ENCODE measurements around the gene DNAJC13. TPM values are rescaled to one million over a fixed set of nuclear protein-coding genes. Genes with fewer than 3 reads are reported as not detected.
"Not testable (repeated sequence)": the region's sequence is repeated elsewhere in the genome, so short reads cannot be mapped to it uniquely, and the experiment has no call there.

The DNAJC13 gene, protein sequence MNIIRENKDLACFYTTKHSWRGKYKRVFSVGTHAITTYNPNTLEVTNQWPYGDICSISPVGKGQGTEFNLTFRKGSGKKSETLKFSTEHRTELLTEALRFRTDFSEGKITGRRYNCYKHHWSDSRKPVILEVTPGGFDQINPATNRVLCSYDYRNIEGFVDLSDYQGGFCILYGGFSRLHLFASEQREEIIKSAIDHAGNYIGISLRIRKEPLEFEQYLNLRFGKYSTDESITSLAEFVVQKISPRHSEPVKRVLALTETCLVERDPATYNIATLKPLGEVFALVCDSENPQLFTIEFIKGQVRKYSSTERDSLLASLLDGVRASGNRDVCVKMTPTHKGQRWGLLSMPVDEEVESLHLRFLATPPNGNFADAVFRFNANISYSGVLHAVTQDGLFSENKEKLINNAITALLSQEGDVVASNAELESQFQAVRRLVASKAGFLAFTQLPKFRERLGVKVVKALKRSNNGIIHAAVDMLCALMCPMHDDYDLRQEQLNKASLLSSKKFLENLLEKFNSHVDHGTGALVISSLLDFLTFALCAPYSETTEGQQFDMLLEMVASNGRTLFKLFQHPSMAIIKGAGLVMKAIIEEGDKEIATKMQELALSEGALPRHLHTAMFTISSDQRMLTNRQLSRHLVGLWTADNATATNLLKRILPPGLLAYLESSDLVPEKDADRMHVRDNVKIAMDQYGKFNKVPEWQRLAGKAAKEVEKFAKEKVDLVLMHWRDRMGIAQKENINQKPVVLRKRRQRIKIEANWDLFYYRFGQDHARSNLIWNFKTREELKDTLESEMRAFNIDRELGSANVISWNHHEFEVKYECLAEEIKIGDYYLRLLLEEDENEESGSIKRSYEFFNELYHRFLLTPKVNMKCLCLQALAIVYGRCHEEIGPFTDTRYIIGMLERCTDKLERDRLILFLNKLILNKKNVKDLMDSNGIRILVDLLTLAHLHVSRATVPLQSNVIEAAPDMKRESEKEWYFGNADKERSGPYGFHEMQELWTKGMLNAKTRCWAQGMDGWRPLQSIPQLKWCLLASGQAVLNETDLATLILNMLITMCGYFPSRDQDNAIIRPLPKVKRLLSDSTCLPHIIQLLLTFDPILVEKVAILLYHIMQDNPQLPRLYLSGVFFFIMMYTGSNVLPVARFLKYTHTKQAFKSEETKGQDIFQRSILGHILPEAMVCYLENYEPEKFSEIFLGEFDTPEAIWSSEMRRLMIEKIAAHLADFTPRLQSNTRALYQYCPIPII (N-terminal part only)
- total RNA-seq = 52.3 and 55.4 TPM in 2 replicates
- polyA plus RNA-seq = 13.1 and 15.1 TPM in 2 replicates

DNA sequence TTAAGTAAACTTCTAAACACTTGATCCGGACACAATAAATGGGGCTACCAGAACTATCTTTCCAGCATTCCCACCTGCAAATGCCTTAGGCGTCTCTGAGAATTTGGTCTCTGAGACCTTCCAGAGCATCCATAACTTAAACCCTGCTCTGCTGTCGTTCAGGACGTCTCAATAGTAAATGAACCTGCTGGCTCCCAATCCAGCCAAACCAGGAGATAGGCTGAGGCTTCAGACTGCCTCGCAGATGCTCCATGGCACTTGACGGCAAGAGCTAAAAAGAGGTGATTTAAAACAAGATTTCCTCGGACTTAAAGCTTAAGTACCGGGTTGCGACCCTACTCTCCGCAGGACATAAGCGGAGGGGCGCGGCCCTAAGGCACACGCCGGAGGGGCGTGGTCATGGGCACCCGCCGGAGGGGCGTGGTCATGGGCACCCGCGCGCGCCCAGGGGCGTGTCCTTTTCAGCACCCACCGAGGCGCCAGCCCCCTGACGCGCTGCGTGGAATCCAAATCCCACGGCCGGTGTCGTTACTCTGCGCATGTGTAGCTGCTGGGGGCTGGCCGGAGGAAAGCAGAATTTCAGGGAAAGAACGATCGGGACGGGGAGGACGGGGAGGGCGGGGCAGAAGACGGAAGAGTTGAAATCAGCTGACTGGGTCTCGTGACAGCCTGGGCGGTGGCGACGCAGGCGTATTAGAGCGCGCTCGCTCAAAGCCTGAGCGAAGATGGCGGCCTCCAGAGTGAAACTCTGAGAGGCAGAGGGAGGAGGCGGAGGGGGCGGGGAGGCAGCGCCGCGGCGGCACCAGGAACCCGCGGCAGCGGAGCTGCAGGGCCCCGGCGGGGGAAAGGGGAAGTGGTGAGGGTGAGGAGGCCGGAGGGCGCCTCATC lies at the start of gene DNAJC13:
Gene DNAJC13 (plus strand): TSS at position 696 of the 888 bp plus-strand sequence. CDS start 17,049 bp downstream, outside the sequence.
- DNase-seq (ENCODE audit: low spot score) = peak; percentile 97
- no peaks in the 10 kb centered on the region for H3K9me2 ChIP-seq (replicated peaks; ENCODE audit: insufficient read depth)
- TF ChIP-seq EZH2phosphoT487 (IDR thresholded peaks at IDR 0.05; ENCODE audit: low read depth, severe bottlenecking, unreplicated experiment) (no peak), EZH2 (IDR thresholded peaks at IDR 0.05; ENCODE audit: borderline replicate concordance) (no peak)
- TF ChIP-seq, protein P1, sequence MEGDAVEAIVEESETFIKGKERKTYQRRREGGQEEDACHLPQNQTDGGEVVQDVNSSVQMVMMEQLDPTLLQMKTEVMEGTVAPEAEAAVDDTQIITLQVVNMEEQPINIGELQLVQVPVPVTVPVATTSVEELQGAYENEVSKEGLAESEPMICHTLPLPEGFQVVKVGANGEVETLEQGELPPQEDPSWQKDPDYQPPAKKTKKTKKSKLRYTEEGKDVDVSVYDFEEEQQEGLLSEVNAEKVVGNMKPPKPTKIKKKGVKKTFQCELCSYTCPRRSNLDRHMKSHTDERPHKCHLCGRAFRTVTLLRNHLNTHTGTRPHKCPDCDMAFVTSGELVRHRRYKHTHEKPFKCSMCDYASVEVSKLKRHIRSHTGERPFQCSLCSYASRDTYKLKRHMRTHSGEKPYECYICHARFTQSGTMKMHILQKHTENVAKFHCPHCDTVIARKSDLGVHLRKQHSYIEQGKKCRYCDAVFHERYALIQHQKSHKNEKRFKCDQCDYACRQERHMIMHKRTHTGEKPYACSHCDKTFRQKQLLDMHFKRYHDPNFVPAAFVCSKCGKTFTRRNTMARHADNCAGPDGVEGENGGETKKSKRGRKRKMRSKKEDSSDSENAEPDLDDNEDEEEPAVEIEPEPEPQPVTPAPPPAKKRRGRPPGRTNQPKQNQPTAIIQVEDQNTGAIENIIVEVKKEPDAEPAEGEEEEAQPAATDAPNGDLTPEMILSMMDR (IDR thresholded peaks at IDR 0.05; ENCODE audit: poor library complexity) = no peak
- H4K20me1 ChIP-seq (ENCODE audit: insufficient read depth, poor library complexity, severe bottlenecking) = peaks cover 12% of the 10 kb centered on the region
- H3K79me2 ChIP-seq = peaks cover 39% of the 10 kb centered on the region
- H3K4me3 ChIP-seq = peak within 1 kb of the TSS; percentile 88
- peak within 1 kb of the TSS; percentile 93 for H3K27ac ChIP-seq
- peaks cover 19% of the 10 kb centered on the region for H3K4me1 ChIP-seq (ENCODE audit: insufficient read depth)
- WGBS (ENCODE audit: low lambda C conversion rate, missing lambda C conversion rate) = 2% methylated on average over 37 of the region's 63 CpGs
- no peaks in the 10 kb centered on the region for H3K36me3 ChIP-seq (replicated peaks; ENCODE audit: insufficient read depth, low read depth)
- H3K4me2 ChIP-seq = peak within 1 kb of the TSS; percentile 85
- no peaks in the 10 kb centered on the region for H3K9me3 ChIP-seq (ENCODE audit: low read depth)
- H3K27me3 ChIP-seq = no peaks in the 10 kb centered on the region
- H2AFZ ChIP-seq = peak within 1 kb of the TSS; percentile 92

DNA sequence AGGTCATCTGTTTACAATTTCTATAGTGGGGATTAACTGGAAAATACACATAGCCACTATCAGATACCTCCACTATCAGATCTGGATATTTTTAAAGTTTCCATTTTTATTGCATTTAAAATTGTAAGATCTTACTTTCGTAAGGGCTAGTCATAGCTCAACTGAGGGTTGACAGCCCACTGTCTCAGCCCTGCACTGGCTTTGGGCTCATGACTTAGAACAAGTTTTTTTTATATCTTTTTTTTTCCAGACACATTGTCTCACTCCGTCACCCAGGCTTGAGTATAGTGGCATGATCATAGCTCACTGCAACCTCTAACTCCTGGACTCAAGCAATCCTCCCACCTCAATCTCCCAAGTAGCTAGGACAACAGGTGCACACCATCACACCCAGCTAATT lies 48.8 kb upstream of the DNAJC13 start:
- WGBS (ENCODE audit: low lambda C conversion rate, missing lambda C conversion rate) = 91% methylated on average over 2 of the region's 2 CpGs
- Histone ChIP-seq H3K27me3 (no peaks in the 10 kb centered on the region), H3K79me2 (no peaks in the 10 kb centered on the region), H3K4me2 (no peak overlapping the region), H2AFZ (no peak overlapping the region), H3K9me2 (replicated peaks; ENCODE audit: insufficient read depth) (no peaks in the 10 kb centered on the region), H3K4me3 (no peak overlapping the region), H3K27ac (no peak overlapping the region), H4K20me1 (ENCODE audit: insufficient read depth, poor library complexity, severe bottlenecking) (no peaks in the 10 kb centered on the region), H3K4me1 (ENCODE audit: insufficient read depth) (no peaks in the 10 kb centered on the region), H3K36me3 (replicated peaks; ENCODE audit: insufficient read depth, low read depth) (no peaks in the 10 kb centered on the region), H3K9me3 (ENCODE audit: low read depth) (no peaks in the 10 kb centered on the region)
- DNase-seq (ENCODE audit: low spot score) = no peak
- no peak for TF ChIP-seq EZH2 (IDR thresholded peaks at IDR 0.05; ENCODE audit: borderline replicate concordance)
- TF ChIP-seq, protein P1 (IDR thresholded peaks at IDR 0.05; ENCODE audit: poor library complexity) = no peak
- TF ChIP-seq EZH2phosphoT487 (IDR thresholded peaks at IDR 0.05; ENCODE audit: low read depth, severe bottlenecking, unreplicated experiment) = no peak

DNA sequence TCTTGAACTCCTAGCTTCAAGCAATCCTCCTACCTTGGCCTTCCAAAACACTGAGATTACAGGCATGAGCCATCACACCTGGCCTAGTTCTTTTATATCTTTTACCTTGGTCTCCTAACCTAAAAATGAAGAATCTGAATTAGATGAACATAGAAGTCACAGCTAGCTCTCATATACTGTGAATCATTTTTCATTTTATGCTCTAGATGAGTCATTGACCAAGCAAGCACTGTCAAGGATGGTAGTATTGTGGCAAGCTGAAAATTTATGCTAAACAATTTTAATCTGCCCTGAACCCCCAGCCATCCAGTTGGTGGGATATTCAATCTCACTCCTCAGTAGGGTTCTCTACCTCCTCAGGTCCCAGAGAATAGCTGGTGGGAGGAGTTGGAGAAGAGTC lies 48.3 kb upstream of the DNAJC13 start:
- no peaks in the 10 kb centered on the region for H3K9me3 ChIP-seq (ENCODE audit: low read depth)
- no peaks in the 10 kb centered on the region for H3K9me2 ChIP-seq (replicated peaks; ENCODE audit: insufficient read depth)
- no peak overlapping the region for H3K4me3 ChIP-seq
- no peak overlapping the region for H2AFZ ChIP-seq
- no peaks in the 10 kb centered on the region for H3K27me3 ChIP-seq
- H3K36me3 ChIP-seq (replicated peaks; ENCODE audit: insufficient read depth, low read depth) = no peaks in the 10 kb centered on the region
- no peak overlapping the region for H3K4me2 ChIP-seq
- H3K79me2 ChIP-seq = no peaks in the 10 kb centered on the region
- no peak overlapping the region for H3K27ac ChIP-seq
- no peak for DNase-seq (ENCODE audit: low spot score)
- TF ChIP-seq EZH2phosphoT487 (IDR thresholded peaks at IDR 0.05; ENCODE audit: low read depth, severe bottlenecking, unreplicated experiment) (no peak), EZH2 (IDR thresholded peaks at IDR 0.05; ENCODE audit: borderline replicate concordance) (no peak)
- TF ChIP-seq, protein P1 (IDR thresholded peaks at IDR 0.05; ENCODE audit: poor library complexity) = no peak
- H4K20me1 ChIP-seq (ENCODE audit: insufficient read depth, poor library complexity, severe bottlenecking) = no peaks in the 10 kb centered on the region
- no peaks in the 10 kb centered on the region for H3K4me1 ChIP-seq (ENCODE audit: insufficient read depth)

DNA sequence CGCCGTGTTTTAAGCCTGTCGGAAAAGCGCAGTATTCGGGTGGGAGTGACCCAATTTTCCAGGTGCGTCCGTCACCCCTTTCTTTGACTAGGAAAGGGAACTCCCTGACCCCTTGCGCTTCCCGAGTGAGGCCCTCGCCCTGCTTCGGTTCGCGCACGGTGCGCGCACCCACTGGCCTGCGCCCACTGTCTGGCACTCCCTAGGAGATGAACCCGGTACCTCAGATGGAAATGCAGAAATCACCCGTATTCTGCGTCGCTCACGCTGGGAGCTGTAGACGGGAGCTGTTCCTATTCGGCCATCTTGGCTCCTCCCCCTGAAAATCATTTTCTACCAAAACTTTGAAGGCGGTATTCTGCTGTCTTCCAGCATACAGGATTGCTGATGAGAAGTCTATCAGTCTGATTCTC lies 40.4 kb upstream of the DNAJC13 start:
- peak overlapping the region; percentile 69 for H3K4me2 ChIP-seq
- WGBS (ENCODE audit: low lambda C conversion rate, missing lambda C conversion rate) = 60% methylated on average over 25 of the region's 25 CpGs
- H3K36me3 ChIP-seq (replicated peaks; ENCODE audit: insufficient read depth, low read depth); H3K79me2 ChIP-seq; H3K27me3 ChIP-seq; H4K20me1 ChIP-seq (ENCODE audit: insufficient read depth, poor library complexity, severe bottlenecking); H3K4me1 ChIP-seq (ENCODE audit: insufficient read depth); H3K9me3 ChIP-seq (ENCODE audit: low read depth); H3K9me2 ChIP-seq (replicated peaks; ENCODE audit: insufficient read depth); DNase-seq (ENCODE audit: low spot score): not testable (repeated sequence)
- H3K27ac ChIP-seq = peak overlapping the region; percentile 16
- peak overlapping the region; percentile 89 for H2AFZ ChIP-seq
- H3K4me3 ChIP-seq = peak overlapping the region; percentile 52
